ENCODE results near the gene UQCRQ. TPM values are rescaled to one million over a fixed set of nuclear protein-coding genes. Genes with fewer than 3 reads are reported as not detected.

The UQCRQ gene
- total RNA-seq, 1 experiment from 2014 or later, result 356 TPM

DNA sequence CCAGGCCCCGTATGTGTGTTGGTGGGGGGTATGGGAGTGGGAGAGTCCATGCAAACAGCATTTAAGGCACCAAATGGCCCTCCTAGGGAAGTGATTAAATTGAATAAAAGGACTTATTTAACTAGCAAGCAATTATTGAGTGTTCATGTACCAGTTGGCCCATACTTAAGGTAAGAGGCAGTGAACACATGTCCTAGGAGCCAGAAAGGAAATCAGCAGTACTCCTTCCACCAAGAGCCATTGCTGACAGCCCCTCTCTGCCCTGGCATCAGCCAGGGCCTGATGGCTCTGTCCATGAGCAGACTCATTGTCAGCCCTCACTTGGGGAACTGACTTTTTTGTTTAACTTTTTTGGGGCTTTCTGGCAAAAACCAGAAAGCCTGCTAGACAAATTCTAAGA is 25.5 kb upstream of the UQCRQ start:
- H3K4me1 ChIP-seq, result peaks cover 37% of the 10 kb centered on the region
- H3K27me3 ChIP-seq (replicated peaks; ENCODE audit: control insufficient read depth, insufficient read depth, low read length), result no peaks in the 10 kb centered on the region
- H3K9me3 ChIP-seq, result no peaks in the 10 kb centered on the region
- Mint-ChIP-seq H3K27me3 (ENCODE audit: insufficient read depth, unreplicated experiment) (no peaks in the 10 kb centered on the region), H3K4me3 (ENCODE audit: unreplicated experiment) (no peak overlapping the region), H3K4me1 (ENCODE audit: low read depth, unreplicated experiment) (peaks cover 35% of the 10 kb centered on the region), H3K36me3 (ENCODE audit: insufficient read depth, unreplicated experiment) (peaks cover 7% of the 10 kb centered on the region), H3K9me3 (ENCODE audit: unreplicated experiment) (no peaks in the 10 kb centered on the region), H3K27ac (ENCODE audit: unreplicated experiment) (no peak overlapping the region)
- POLR2A ChIA-PET, result no interaction called here
- intact Hi-C loops (cut with micrococcal nuclease; ENCODE audit: unreplicated experiment), result no loop called here
- no peak overlapping the region for H3K4me3 ChIP-seq (ENCODE audit: low read depth, low read length)
- CTCF ChIA-PET, result interaction anchor here (0.6 kb wide), 1 partner anchor 43 kb away, joined by 7 read pairs; no protein-coding TSS in a partner anchor
- no peak for TF ChIP-seq CTCF (IDR thresholded peaks at IDR 0.05; ENCODE audit: insufficient read depth in 1 of 2, low read depth in 1 of 2, low read length in 1 of 2, severe bottlenecking in 1 of 2, unreplicated experiment in 1 of 2)
- no peaks in the 10 kb centered on the region for H3K36me3 ChIP-seq (ENCODE audit: control insufficient read depth, insufficient read depth, low read length)
- BruUV-seq (replicated peaks), result no TSS peak
- DNase-seq, result no peak

DNA sequence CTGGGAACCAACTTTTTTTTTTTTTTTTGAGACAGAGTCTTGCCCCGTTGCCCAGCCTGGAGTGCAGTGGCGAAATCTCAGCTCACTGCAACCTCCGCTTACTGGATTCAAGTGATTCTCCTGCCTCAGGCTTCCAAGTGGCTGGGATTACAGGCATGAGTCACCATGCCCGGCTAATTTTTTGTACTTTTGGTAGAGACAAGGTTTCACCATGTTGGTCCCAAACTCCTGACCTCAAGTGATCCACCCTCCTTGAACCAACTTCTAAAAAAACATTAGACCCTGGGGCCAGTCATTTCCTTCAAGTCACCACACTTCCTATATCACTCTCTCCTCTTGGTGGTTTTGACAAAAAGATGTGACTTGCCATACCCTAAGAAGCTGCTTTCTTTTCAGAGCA is 25.1 kb upstream of the UQCRQ start:
- Mint-ChIP-seq H3K9me3 (ENCODE audit: unreplicated experiment) (no peaks in the 10 kb centered on the region), H3K27me3 (ENCODE audit: insufficient read depth, unreplicated experiment) (no peaks in the 10 kb centered on the region), H3K27ac (ENCODE audit: unreplicated experiment) (no peak overlapping the region), H3K4me1 (ENCODE audit: low read depth, unreplicated experiment) (peaks cover 35% of the 10 kb centered on the region), H3K4me3 (ENCODE audit: unreplicated experiment) (no peak overlapping the region), H3K36me3 (ENCODE audit: insufficient read depth, unreplicated experiment) (peaks cover 7% of the 10 kb centered on the region)
- POLR2A ChIA-PET, result interaction anchor here (0.9 kb wide), 1 partner anchor 24 kb away, joined by 4 read pairs; no protein-coding TSS in a partner anchor
- no peak for DNase-seq
- peaks cover 37% of the 10 kb centered on the region for H3K4me1 ChIP-seq
- H3K27me3 ChIP-seq (replicated peaks; ENCODE audit: control insufficient read depth, insufficient read depth, low read length), result no peaks in the 10 kb centered on the region
- no peaks in the 10 kb centered on the region for H3K36me3 ChIP-seq (ENCODE audit: control insufficient read depth, insufficient read depth, low read length)
- no peaks in the 10 kb centered on the region for H3K9me3 ChIP-seq
- BruUV-seq (replicated peaks), result no TSS peak
- TF ChIP-seq CTCF (IDR thresholded peaks at IDR 0.05; ENCODE audit: insufficient read depth in 1 of 2, low read depth in 1 of 2, low read length in 1 of 2, severe bottlenecking in 1 of 2, unreplicated experiment in 1 of 2), result no peak
- intact Hi-C loops (cut with micrococcal nuclease; ENCODE audit: unreplicated experiment), result no loop called here
- CTCF ChIA-PET, result interaction anchor here (0.6 kb wide), 1 partner anchor 43 kb away, joined by 7 read pairs; no protein-coding TSS in a partner anchor
- no peak overlapping the region for H3K4me3 ChIP-seq (ENCODE audit: low read depth, low read length)

DNA sequence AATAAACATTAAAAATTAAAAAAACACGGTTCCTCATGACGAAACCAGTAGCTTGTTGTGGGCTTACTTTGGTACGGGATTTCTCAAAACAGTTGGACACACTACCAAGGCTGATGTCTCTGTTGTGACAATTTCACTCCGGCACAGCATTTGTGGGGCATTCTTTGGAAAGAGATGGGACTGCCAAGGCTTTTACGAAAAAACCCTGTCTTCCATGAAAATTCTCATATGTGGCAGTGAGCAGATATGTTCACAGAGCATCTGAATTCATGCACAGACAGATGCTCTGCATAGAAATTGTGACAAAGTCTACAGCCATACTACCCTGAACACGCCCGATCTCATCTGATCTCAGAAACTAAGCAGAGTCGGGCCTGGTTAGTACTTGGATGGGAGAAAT is 18.2 kb upstream of the UQCRQ start:
- intact Hi-C loops (cut with micrococcal nuclease; ENCODE audit: unreplicated experiment), result no loop called here
- Mint-ChIP-seq H3K27ac (ENCODE audit: unreplicated experiment) (no peak overlapping the region), H3K4me1 (ENCODE audit: low read depth, unreplicated experiment) (no peaks in the 10 kb centered on the region), H3K9me3 (ENCODE audit: unreplicated experiment) (no peaks in the 10 kb centered on the region), H3K4me3 (ENCODE audit: unreplicated experiment) (no peak overlapping the region), H3K36me3 (ENCODE audit: insufficient read depth, unreplicated experiment) (no peaks in the 10 kb centered on the region), H3K27me3 (ENCODE audit: insufficient read depth, unreplicated experiment) (no peaks in the 10 kb centered on the region)
- Histone ChIP-seq H3K27me3 (replicated peaks; ENCODE audit: control insufficient read depth, insufficient read depth, low read length) (no peaks in the 10 kb centered on the region), H3K4me3 (ENCODE audit: low read depth, low read length) (no peak overlapping the region), H3K4me1 (no peaks in the 10 kb centered on the region), H3K9me3 (no peaks in the 10 kb centered on the region), H3K36me3 (ENCODE audit: control insufficient read depth, insufficient read depth, low read length) (no peaks in the 10 kb centered on the region)
- no TSS peak for BruUV-seq (replicated peaks)
- TF ChIP-seq CTCF (IDR thresholded peaks at IDR 0.05; ENCODE audit: insufficient read depth in 1 of 2, low read depth in 1 of 2, low read length in 1 of 2, severe bottlenecking in 1 of 2, unreplicated experiment in 1 of 2), result no peak
- ChIA-PET CTCF (no interaction called here), POLR2A (no interaction called here)
- DNase-seq, result no peak

All from Caco-2 (cell line).